Loucy (cell line): Measurements from ENCODE around the gene TBKBP1.

ENCODE experiments used
- EZH2phosphoT487 ChIP-seq: fragments of 200-600 bp; IDR thresholded peaks from 2 replicates; pipeline ENCODE4 v1.6.1; 2018; ENCODE audit warnings: antibody characterized with exemption, mild to moderate bottlenecking, moderate library complexity, borderline replicate concordance
- TF ChIP-seq, protein P1 (sequence below): fragments of 200-600 bp; sonication (generic); conservative IDR thresholded peaks from 2 replicates; pipeline ENCODE4 v1.5.1; 2014; ENCODE audit warnings: mild to moderate bottlenecking, antibody characterized with exemption, low read length

- TF ChIP-seq, protein P1, sequence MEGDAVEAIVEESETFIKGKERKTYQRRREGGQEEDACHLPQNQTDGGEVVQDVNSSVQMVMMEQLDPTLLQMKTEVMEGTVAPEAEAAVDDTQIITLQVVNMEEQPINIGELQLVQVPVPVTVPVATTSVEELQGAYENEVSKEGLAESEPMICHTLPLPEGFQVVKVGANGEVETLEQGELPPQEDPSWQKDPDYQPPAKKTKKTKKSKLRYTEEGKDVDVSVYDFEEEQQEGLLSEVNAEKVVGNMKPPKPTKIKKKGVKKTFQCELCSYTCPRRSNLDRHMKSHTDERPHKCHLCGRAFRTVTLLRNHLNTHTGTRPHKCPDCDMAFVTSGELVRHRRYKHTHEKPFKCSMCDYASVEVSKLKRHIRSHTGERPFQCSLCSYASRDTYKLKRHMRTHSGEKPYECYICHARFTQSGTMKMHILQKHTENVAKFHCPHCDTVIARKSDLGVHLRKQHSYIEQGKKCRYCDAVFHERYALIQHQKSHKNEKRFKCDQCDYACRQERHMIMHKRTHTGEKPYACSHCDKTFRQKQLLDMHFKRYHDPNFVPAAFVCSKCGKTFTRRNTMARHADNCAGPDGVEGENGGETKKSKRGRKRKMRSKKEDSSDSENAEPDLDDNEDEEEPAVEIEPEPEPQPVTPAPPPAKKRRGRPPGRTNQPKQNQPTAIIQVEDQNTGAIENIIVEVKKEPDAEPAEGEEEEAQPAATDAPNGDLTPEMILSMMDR = no peak
- TF ChIP-seq EZH2phosphoT487 = no peak
Measured at GRCh38 chr17:47664624-47664941, 29.4 kb upstream of the TBKBP1 start.
